NCI-H226 (cell line): ENCODE results near the gene SCN3A.
A peak's percentile ranks its signal among the peaks of the same experiment; 100 is the strongest.

Experiments
- DNase-seq: peaks from one replicate; pipeline ENCODE4 v3.0.0-alpha.2; 2015

The SCN3A gene

DNA sequence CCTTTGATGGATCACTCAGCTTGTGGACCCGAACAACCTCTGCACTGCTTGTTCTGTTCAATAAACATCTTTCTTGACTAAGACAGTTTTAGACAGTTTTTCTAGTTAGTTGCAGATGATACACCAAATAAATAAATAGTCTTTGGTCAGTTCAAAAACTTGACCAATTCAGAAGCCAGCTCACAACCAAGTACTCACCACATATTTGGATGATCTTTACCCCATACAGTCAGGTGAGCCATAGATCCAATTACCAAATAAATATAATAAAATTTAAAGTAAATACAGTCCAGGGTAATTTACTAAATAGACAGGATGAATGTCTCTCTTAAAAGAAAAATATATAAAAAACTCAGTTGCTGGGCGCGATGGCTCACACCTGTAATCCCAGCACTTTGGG is 18.2 kb downstream of the SCN3A start:
- no peak for DNase-seq

DNA sequence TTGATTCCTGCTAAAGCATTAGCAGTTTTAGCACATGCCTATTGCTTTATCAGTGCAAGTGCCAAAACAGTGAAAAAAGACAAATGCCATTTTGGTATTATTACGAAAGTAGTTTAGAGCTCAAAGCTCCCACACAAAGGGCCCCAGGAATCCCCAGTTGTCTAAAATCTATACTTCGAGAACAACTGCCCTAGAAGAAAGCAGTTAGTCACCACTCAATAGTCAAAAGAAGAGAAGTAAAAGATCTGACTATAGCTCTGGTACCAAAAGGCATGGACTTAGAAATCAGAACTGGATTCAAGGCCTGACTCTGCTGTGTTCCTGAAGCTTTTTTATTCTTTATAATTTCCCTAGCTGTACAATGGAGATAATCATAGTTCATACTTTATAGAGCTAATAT is 21.8 kb downstream of the SCN3A start:
- no peak for DNase-seq

DNA sequence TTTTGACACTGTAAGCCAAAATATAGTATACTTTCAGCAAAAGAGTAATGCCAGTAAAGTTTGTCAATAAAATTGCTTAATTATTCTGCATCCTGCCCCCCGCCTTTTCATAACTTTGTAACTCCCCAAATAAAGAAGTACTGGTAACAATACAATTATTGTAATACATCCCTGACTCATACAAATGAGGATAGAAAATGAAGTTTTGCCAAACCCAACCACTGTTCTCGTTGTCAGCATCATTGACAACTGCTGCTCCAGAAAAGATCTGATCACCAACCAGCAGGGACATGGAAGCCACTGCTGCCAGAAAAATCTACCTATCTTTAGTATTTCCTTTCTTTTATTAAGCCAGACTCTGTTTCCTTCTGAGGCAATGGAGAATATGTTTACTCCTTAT is 27.1 kb downstream of the SCN3A start:
- no peak for DNase-seq

DNA sequence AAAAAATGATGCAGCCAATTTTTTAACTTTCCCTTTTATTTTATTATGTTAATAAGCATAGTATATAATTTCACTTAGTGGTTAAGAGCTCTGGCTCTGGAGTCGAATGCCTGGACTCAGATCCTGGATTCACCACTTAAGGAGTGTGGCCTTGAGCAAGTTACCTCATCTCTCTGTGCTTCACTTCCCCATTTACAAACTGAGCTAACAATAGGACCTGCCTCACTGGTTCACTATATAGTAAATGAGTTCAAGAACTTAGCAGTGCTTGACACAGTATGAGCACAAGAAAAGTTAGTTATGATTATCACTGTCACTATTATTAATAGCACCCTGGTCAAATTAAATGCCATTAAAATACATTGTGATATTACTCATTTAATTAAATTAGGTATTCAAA is 30.6 kb downstream of the SCN3A start:
- no peak for DNase-seq

DNA sequence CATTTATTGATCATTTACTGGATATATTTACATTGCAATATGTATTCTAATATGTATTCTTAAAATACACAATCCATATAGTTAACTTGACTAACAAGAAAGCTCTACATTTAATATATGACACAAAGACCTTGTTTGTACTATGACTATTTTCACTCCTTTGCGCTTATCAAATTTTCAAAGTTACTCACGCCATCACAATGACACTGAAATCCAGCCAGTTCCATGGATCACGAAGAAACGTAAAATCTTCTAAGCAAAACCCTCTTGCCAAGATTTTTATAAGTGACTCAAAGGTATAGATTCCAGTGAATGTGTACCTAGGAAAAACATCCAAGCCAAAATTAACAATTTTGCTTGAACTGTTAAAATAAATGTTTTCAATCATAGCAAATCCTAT is 39.6 kb downstream of the SCN3A start:
- DNase-seq: no peak

DNA sequence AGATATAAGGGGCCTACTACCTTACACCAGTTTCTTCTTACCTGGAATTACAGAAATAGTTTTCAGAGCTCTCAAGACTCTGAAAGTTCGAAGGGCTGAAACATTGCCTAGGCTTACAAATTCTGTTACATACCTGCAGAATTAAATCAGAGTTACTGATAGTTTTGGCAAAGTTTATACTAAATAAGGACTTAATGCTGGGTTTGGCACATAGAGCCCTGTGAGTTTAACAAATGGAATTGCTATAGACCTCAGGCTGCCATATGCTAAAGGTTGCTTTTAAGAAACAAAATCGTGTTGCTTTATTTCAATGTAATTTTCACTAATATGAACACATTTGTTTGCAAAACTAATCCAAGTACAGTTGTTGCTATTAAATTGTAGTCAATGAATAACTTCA is 40.1 kb downstream of the SCN3A start:
- DNase-seq: no peak

DNA sequence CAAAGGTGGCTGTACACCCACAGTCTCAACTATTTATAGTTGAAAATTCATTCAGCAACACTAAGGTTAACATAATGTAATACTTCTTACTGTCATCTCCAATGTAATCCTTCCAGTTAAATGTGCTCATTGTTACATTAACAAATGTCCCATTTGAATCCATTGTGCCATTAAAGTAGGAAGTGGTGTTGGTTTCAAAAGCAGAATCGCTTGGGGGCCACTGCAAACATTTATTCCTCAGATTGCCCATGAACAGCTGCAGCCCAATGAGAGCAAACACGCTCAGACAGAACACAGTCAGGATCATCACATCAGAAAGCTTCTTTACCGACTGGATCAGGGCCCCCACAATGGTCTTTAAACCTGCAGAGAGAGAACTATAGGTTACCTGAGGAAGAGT is 41.4 kb downstream of the SCN3A start:
- no peak for DNase-seq

DNA sequence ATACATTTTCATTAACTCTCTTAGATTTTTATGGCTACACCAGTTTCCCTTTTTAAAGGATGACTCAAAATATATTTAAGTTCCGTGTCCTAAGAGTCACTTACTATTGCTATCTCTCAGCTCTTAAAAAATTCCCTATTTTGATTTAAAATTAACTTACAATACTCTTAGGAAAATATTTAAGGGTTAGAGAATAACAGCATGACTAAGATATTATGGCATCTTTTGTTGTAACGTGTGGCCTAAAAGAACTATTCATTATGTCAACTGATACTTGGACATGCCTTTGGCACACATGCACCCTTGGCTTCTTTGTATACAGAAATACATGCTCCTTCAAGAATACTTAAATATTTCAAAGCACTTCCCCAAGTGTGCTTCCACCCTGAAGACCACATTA is 42.3 kb downstream of the SCN3A start:
- peak; percentile 27 for DNase-seq

DNA sequence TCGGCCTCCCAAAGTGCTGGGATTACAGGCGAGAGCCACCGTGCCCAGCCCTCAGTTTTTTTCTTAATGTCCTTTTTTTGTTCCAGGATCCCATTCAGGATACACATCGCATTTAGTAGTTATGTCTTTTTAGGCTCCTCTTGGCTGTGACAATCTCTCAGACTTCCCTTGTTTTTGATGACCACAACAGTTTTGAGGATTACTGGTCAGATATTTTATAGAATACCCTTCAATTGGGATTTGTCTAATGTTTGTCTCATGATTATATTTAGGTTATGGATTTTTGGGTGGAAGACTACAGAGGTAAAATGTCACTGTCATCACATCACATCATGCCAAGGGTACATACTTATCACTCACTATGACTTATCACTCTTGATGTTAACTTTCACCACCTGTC is 46.7 kb downstream of the SCN3A start:
- DNase-seq: no peak

DNA sequence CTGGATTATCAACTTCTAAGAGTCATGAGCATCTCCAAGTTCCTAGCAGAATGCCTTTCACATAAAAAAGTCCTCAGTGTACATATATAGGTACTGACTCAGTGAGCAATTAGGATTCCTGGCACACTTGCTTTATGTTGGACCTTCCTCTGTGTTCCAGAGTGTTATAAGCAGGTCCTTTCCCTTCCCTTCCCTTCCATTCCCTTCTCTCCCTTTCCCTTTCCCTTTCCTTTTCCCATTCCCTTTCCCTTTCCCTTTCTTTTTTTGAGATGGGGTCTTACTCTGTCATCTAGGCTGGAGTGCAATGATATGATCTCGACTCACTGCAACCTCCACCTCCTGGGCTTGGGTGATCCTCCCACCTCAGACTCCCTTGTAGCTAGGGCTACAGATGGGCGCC is 48.7 kb downstream of the SCN3A start:
- DNase-seq: no peak

DNA sequence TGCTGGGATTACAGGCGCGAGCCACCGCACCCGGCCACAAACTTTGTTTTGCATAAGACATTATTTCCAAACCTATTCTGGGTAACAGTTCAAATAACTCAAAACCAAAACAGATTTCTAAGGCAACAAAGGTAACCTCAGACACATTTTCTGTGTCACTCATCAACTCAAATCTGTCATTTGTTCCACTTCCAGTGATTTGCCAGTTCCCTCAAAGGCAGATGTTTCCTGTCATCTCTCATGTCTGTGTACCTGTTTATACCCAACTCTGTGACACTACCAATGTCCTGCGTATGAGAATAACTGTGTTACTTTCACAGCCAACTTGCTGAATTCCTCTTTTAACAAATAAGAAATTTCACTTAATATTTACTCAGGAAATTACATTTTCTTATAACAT is 54.4 kb downstream of the SCN3A start:
- no peak for DNase-seq

DNA sequence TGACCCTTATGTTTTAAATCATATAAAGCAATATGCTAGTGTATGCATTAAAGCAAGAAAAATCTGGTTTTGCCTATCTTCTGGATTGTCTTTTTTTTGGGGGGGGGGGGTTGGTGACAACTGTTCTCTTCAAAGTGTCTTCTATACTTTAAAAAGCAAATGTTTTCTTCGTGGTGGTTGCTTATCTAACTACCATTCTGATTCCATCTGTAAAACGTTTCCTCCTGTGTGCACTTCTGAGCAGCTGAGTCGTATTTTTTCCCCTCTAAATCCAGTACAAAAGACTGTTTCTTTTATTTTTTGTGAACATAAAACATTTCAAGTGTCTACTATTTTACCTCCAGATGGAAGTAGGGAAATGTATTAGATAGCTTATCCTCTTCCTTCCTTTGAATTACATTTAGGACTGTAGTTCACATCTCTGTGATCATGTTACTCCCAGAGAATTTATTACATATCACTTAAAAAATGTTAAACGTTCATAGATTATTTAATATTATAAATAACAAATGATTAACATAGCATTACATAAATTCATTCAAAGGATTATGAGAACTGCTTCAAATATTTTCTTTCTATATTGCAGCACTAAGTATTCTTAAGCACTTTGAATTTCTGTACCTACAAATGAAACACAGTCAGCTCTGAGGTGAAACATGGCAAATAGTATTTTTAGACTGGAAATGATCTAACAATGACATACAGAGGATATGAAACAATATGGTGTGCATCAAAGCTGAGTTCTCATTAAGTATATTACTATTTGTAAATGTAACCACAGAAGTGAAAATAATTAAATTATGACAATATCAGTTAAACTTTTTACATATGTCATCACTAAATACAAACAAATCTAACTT is 56.4 kb downstream of the SCN3A start:
- DNase-seq: no peak

DNA sequence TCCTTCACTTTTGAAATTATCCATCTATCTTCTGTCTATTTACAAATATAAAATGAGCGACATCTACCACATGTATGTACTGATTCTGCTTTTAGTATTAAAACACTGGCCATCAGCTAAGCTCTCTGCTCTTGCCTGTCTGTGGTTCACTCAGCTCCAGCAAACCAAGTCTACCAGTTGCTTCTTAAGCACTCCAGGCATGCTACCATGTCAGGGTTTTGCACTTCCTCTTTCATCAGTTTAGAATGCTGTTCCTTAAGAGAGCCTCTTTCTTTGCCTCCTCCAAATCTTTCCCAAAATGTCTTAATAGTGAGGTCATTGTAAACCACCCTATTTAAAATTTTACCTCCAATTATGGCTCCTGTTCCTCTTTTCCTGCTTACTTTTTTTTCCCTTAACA is 59.5 kb downstream of the SCN3A start:
- no peak for DNase-seq

DNA sequence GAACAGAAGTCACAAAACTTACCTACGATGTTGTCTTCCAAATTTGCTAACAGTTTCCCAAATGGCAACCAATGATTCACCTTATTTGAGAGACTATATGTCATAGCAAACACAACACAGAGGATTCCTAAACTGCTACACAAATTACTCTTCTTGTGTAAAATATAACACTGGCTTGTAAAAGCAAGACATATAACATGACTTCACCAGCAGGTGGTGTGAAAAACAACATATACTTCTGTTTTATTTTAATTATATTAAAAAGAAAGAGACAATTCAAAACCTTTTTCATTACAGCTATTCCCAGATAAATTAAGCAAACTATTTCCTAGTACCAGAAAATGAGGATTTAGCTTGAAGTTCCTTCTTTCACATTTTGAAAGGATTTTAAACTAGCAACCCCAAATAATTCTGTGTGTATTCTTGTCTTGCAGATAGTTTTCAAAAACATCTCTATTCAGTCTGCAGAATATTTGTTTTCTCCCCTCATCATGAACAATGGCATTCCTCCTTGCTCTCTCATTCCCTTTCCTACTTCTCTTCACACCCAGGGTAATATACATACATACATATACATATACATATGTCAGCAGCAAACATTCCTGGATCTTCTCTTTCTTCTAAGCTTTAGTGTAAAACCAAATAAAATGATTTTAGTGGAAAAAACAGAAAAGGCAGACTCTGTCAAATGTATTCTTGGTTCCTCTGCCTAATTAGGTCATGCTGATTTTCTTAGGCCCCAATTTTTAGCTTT is 62.1 kb downstream of the SCN3A start:
- no peak for DNase-seq

DNA sequence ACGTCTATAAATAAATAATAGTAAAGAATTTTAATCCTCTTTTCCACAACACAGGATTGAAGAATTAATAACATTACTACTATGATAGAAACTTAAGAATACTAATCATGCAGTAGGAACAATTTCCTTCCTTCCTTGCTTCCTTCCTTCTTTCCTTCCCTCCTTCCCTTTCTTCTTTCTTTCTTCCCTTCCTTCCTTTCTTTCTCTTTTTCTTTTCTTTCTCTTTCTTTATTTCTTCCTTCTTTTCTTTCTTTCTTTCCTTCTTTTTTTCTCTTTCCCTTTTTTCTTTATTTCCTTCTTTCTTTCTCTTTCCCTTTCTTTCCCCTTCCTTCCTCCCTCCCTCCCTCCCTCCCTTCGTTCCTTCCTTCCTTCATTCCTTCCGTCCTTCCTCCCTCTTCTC is 77.6 kb downstream of the SCN3A start:
- DNase-seq: no peak

DNA sequence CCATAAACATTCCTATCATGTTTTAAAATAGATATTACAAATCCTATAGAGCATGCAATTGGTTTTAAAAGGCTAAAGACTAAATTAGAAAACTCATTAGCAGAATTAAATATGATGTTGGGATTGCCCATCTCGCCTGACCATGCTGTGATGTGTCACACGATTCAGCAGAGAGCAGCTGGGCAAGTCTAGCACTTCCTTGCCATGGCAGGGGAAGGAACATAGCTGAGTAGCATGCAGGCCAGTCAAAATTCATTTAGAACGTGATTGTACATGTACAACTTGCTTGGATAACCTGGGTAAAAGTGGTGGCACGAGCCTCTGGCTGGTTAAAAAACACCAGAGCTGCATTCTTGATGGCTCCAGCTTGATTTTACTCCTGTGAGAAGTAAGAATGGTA is 81.3 kb downstream of the SCN3A start:
- DNase-seq: no peak

DNA sequence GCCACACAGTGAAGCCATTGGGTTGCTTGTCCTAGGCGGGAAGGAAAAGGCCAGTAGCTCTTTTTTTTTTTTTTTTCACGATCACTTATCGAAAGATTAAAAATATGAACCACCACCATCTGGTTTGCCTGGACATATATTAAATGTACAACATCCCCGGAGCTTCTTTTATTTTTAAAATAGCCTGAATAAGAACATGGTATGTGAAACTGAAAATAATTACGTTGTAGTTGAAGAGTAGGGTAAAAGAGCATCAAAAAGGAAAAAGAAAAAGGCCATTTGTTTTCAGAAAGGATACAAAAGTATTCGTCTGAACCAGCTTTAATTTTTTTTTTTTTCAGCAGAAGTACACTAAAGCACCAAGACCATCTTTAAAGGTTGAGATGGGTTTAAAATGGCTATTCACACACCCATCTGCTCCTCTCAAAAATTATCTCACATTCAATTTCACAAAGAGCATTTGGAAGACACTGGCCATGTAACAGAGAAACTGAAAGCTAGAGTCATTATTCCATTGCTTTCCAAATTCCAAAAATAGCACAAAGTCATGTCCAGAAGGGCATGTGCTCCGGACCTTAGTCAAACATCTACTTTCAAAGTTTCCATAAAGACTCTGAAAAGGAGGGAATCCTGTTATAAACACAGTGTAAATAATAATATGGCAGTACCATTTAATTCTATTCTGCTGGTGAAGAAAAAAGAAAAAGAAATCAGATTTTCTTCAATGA is 82.9 kb downstream of the SCN3A start:
- no peak for DNase-seq

DNA sequence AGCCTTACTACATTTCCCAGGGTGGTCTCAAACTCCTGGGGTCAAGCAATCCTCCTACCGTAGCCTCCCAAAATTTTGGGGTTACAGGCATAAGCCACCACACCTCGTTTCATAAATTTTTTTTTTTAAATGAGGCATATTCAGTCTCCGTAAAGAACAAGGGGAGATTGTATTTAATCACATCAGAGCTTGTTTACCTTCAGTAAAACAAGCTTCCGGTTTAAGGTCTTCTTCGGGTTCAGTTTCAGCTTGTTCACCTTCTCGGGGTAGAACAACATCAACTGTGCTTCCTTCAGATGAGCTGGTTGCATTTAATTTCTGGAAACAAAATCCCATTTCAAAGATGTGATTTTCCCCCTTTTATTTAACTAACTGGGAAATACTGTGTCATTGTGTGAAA is 88.6 kb downstream of the SCN3A start:
- DNase-seq: no peak

DNA sequence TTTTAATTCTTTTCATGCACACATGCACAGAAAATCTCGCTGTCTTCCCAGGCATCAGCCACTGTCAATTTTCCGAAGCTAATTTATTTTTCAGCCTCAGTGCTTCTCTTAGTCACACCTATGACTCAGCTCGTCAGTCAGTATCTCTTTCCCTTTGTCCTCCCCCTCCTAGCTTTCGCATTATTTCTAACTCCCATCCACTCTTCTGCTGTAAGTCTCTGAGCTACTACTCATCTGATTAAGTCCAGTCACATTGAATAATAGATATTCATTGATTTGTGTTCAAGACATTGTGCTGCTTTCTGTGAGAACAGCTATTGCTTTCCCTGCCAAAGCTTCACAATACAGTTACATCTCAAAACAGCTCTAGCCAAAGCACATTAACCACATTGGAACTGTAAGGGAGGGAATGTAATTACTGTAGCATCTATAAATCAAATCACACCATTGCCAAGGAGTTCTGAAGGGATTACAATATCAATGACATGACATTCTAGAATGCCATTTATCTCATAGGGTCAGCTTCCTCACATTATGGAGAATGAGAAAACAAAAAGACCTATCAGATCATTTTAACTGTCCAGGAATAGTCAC is 89.4 kb downstream of the SCN3A start:
- peak; percentile 82 for DNase-seq

DNA sequence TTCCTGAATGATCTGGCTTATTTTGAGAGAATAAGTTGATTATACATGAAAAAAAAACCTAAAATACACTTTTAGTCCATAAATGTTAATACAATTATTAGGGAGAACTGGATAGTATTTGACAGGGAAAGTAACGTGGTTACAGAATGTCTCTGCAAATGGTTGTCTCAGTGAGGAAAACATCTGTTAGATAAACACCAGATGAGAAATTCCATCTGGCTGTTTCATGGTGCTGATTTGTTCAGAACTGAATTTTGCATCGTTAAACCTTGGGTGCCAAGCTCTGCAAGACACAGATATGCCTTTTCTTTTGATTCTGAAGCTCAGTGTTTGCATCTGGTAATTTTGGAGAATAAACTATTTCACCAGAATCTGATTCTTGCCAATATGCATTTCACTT is 90.4 kb downstream of the SCN3A start:
- peak; percentile 55 for DNase-seq

DNA sequence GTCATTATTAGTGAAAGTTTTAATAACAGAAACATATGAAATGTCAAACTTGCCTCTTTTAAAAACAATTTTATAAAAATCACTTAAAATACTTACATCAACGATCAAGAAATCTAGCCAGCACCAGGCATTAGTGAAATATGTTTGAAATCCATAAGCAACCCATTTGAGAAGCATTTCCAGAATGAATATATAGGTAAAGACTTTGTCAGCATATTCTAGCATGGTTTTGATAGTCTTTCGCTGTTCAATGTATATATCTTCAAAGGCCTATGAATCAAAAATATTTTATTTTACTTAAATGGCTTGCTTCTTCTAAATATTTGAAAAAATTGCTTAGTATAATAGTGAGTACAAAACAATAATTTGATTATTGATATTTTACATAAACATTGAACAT is 91.1 kb downstream of the SCN3A start:
- no peak for DNase-seq

DNA sequence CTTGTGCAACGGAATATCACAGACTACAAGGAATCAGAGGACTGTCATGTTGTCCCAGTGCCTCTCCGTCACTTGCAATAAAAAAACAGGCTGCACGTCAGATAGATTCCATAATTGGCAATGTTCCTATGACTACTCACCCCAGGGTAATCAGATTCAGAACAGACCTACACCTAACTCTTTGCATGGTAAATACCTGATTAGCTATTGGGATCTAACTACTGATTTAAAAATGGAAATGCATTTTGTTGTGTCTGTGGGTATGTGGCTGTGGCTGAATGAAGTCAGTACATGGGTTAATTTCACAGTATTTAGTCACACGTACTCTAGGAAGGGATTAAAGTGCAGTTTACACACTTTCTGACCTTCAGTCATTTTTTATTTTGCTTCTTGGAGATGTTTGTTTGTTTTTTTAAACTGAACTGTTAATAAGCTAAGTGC is 91.7 kb downstream of the SCN3A start:
- DNase-seq: no peak

DNA sequence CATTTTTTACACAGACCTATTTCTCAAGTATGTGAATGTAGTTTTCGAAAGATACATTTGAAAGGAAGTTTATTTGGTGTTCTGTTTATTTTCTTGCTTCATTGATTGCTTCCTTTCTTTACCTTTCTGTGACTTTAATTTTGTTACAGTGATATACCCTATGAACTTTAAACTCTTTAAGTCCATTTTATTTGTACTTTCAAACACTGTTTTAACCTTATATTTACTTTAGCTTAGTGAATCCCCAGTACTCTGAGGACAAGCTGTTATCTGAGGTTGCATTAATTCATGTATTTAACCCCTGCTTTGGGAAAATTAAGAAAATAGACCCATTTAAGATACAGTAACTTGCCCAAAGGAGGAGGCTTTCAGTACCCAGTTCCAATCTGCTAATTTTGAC is 93.5 kb downstream of the SCN3A start:
- DNase-seq: no peak
